Activated naive CD4-positive, alpha-beta T cell treated with anti-CD3 and anti-CD28 coated beads, Interleukin-2, amount 50 U/mL, for 24 hours (primary cell): Measurements from ENCODE around the gene TNRC6A.
"Not testable (repeated sequence)": the region's sequence is repeated elsewhere in the genome, so short reads cannot be mapped to it uniquely, and the experiment has no call there.

Experiments
- H3K27ac Mint-ChIP-seq: one replicate; pipeline ENCODE4 v1.8.0; 2021; ENCODE audit warnings: mild to moderate bottlenecking, mixed read lengths
- H3K27me3 Mint-ChIP-seq: one replicate; pipeline ENCODE4 v1.8.0; 2021; ENCODE audit warnings: mixed read lengths
- H3K36me3 Mint-ChIP-seq: one replicate; pipeline ENCODE4 v1.8.0; 2021; ENCODE audit warnings: mixed read lengths
- H3K4me1 Mint-ChIP-seq: one replicate; pipeline ENCODE4 v1.8.0; 2021; ENCODE audit warnings: mixed read lengths
- H3K4me3 Mint-ChIP-seq: one replicate; pipeline ENCODE4 v1.8.0; 2021; ENCODE audit warnings: mild to moderate bottlenecking, mixed read lengths
- H3K9me3 Mint-ChIP-seq: one replicate; pipeline ENCODE4 v1.8.0; 2021; ENCODE audit warnings: mixed read lengths

The TNRC6A gene

GRCh38 chr16:24810951-24811843, 81.7 kb downstream of the TNRC6A start:
- Mint-ChIP-seq H3K36me3 (peaks cover 9% of the 10 kb centered on the region), H3K27me3 (no peaks in the 10 kb centered on the region), H3K4me1 (no peaks in the 10 kb centered on the region), H3K4me3 (no peak overlapping the region), H3K9me3 (no peaks in the 10 kb centered on the region), H3K27ac (peak overlapping the region; percentile 10)

- not testable (repeated sequence) for H3K27ac Mint-ChIP-seq, H3K36me3 Mint-ChIP-seq, H3K4me1 Mint-ChIP-seq, H3K9me3 Mint-ChIP-seq, H3K27me3 Mint-ChIP-seq, H3K4me3 Mint-ChIP-seq
Measured at GRCh38 chr16:24812813-24813212, 83.4 kb downstream of the TNRC6A start.

GRCh38 chr16:24815021-24815420, 85.6 kb downstream of the TNRC6A start:
- Mint-ChIP-seq H3K27me3 (no peaks in the 10 kb centered on the region), H3K27ac (no peak overlapping the region), H3K9me3 (no peaks in the 10 kb centered on the region), H3K4me1 (no peaks in the 10 kb centered on the region), H3K36me3 (peaks cover 9% of the 10 kb centered on the region), H3K4me3 (no peak overlapping the region)

GRCh38 chr16:24816688-24817087, 87.2 kb downstream of the TNRC6A start:
- Mint-ChIP-seq H3K4me3 (no peak overlapping the region), H3K27me3 (no peaks in the 10 kb centered on the region), H3K4me1 (no peaks in the 10 kb centered on the region), H3K36me3 (peaks cover 10% of the 10 kb centered on the region), H3K27ac (no peak overlapping the region), H3K9me3 (no peaks in the 10 kb centered on the region)

GRCh38 chr16:24819462-24820040, 90.1 kb downstream of the TNRC6A start:
- H3K4me3 Mint-ChIP-seq: no peak overlapping the region
- peak overlapping the region; percentile 27 for H3K27ac Mint-ChIP-seq
- peaks cover 20% of the 10 kb centered on the region for H3K36me3 Mint-ChIP-seq
- H3K9me3 Mint-ChIP-seq: no peaks in the 10 kb centered on the region
- H3K4me1 Mint-ChIP-seq: no peaks in the 10 kb centered on the region
- no peaks in the 10 kb centered on the region for H3K27me3 Mint-ChIP-seq

GRCh38 chr16:24820522-24820921, 91.1 kb downstream of the TNRC6A start:
- Mint-ChIP-seq H3K27ac (peak overlapping the region; percentile 30), H3K36me3 (peaks cover 17% of the 10 kb centered on the region)

GRCh38 chr16:24821129-24821528, 91.7 kb downstream of the TNRC6A start:
- Mint-ChIP-seq H3K9me3 (no peaks in the 10 kb centered on the region), H3K27ac (no peak overlapping the region), H3K36me3 (peaks cover 22% of the 10 kb centered on the region), H3K4me1 (no peaks in the 10 kb centered on the region), H3K27me3 (no peaks in the 10 kb centered on the region), H3K4me3 (no peak overlapping the region)

More at GRCh38 chr16:24820522-24820921, 91.1 kb downstream of the TNRC6A start:
- H3K4me3 Mint-ChIP-seq: no peak overlapping the region
- H3K27me3 Mint-ChIP-seq: no peaks in the 10 kb centered on the region
- H3K4me1 Mint-ChIP-seq: no peaks in the 10 kb centered on the region
- H3K9me3 Mint-ChIP-seq: no peaks in the 10 kb centered on the region

GRCh38 chr16:24822542-24822941, 93.1 kb downstream of the TNRC6A start:
- Mint-ChIP-seq H3K4me3 (no peak overlapping the region), H3K9me3 (no peaks in the 10 kb centered on the region), H3K4me1 (no peaks in the 10 kb centered on the region), H3K27me3 (no peaks in the 10 kb centered on the region), H3K27ac (no peak overlapping the region), H3K36me3 (peaks cover 30% of the 10 kb centered on the region)

- H3K9me3 Mint-ChIP-seq: no peaks in the 10 kb centered on the region
- H3K27ac Mint-ChIP-seq: no peak overlapping the region
- H3K27me3 Mint-ChIP-seq: no peaks in the 10 kb centered on the region
- no peak overlapping the region for H3K4me3 Mint-ChIP-seq
- H3K36me3 Mint-ChIP-seq: peaks cover 30% of the 10 kb centered on the region
- no peaks in the 10 kb centered on the region for H3K4me1 Mint-ChIP-seq
Measured at GRCh38 chr16:24822974-24823373, 93.5 kb downstream of the TNRC6A start.

- no peaks in the 10 kb centered on the region for H3K27me3 Mint-ChIP-seq
Measured at GRCh38 chr16:24825696-24826095, 96.2 kb downstream of the TNRC6A start.

GRCh38 chr16:24826096-24826690, 96.7 kb downstream of the TNRC6A start:
- H3K4me3 Mint-ChIP-seq: no peak overlapping the region
- no peaks in the 10 kb centered on the region for H3K9me3 Mint-ChIP-seq
- peaks cover 23% of the 10 kb centered on the region for H3K36me3 Mint-ChIP-seq
- no peaks in the 10 kb centered on the region for H3K27me3 Mint-ChIP-seq
- H3K27ac Mint-ChIP-seq: no peak overlapping the region
- H3K4me1 Mint-ChIP-seq: no peaks in the 10 kb centered on the region

More at GRCh38 chr16:24825696-24826095, 96.2 kb downstream of the TNRC6A start:
- Mint-ChIP-seq H3K36me3 (peaks cover 23% of the 10 kb centered on the region), H3K4me1 (no peaks in the 10 kb centered on the region), H3K27ac (peak overlapping the region; percentile 47), H3K4me3 (no peak overlapping the region), H3K9me3 (no peaks in the 10 kb centered on the region)

GRCh38 chr16:24826817-24827566, 97.5 kb downstream of the TNRC6A start:
- Mint-ChIP-seq H3K9me3 (no peaks in the 10 kb centered on the region), H3K36me3 (peaks cover 21% of the 10 kb centered on the region), H3K27ac (peak overlapping the region; percentile 81)

GRCh38 chr16:24829153-24829552, 99.7 kb downstream of the TNRC6A start:
- Mint-ChIP-seq H3K4me1 (no peaks in the 10 kb centered on the region), H3K9me3 (no peaks in the 10 kb centered on the region), H3K4me3 (no peak overlapping the region), H3K27ac (peak overlapping the region; percentile 70), H3K27me3 (no peaks in the 10 kb centered on the region), H3K36me3 (peaks cover 17% of the 10 kb centered on the region)

More at GRCh38 chr16:24826817-24827566, 97.5 kb downstream of the TNRC6A start:
- H3K4me1 Mint-ChIP-seq: no peaks in the 10 kb centered on the region
- H3K27me3 Mint-ChIP-seq: no peaks in the 10 kb centered on the region
- no peak overlapping the region for H3K4me3 Mint-ChIP-seq

GRCh38 chr16:24833352-24833751, 103.9 kb downstream of the TNRC6A start:
- H3K4me3 Mint-ChIP-seq: no peak overlapping the region
- H3K36me3 Mint-ChIP-seq: peaks cover 14% of the 10 kb centered on the region
- H3K4me1 Mint-ChIP-seq: no peaks in the 10 kb centered on the region
- H3K9me3 Mint-ChIP-seq: no peaks in the 10 kb centered on the region
- H3K27ac Mint-ChIP-seq: no peak overlapping the region
- H3K27me3 Mint-ChIP-seq: no peaks in the 10 kb centered on the region

GRCh38 chr16:24834459-24835335, 105.2 kb downstream of the TNRC6A start:
- Mint-ChIP-seq H3K9me3 (no peaks in the 10 kb centered on the region), H3K4me1 (no peaks in the 10 kb centered on the region), H3K27me3 (no peaks in the 10 kb centered on the region), H3K27ac (no peak overlapping the region), H3K4me3 (no peak overlapping the region), H3K36me3 (peaks cover 14% of the 10 kb centered on the region)
